Hippocampal formation (tissue), 2 donors: ENCODE results near the gene STS.
A peak's percentile ranks its signal among the peaks of the same experiment; 100 is the strongest.
"Not testable (repeated sequence)": the region's sequence is repeated elsewhere in the genome, so short reads cannot be mapped to it uniquely, and the experiment has no call there.

ENCODE experiments used
- DNase-seq, 2 donors: peaks; one replicate each; lab custom pipeline; 2025; lab: John Stamatoyannopoulos, UW

The STS gene

DNA sequence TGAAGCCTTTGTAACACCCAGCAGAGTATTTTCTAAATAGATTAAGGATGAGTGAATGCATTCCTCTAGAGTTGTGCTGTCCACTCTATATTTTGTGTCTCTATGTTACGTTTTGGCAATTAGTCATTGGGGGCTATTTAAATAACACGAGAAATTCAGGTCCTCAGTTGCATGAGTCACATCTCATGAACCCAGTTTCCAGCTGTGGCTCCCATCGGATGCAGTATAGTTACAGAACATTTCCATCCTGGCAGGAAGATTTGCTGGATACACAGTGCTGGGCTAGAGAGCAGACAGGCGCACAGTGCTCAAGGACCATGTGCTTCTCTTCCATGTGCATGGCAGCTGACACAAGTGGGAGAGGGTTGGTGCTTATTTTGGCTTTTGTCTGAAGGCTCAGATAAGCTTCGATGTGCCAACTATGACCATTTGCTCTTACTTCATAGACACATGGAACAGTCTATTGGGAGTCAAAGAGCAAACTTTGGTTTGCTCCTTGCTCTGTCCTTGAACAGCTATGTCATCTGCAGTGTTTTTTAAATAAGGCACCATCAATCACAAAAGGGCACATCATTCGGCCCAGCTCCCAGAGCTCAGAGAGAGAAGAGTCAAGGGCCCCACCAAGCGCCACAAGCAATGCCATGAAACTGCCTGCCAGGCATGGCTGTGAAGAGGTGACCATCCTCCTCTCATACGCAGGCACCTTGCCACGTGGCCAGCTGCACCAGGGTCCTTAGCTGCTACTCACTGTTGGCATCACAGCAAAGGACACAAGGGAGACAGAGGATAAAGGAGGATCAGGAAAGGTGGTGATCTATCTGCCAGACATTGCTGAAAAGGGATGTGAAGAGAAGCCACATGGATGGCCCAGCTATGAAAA is 8.1 kb upstream of the STS start:
- no peak for DNase-seq

DNA sequence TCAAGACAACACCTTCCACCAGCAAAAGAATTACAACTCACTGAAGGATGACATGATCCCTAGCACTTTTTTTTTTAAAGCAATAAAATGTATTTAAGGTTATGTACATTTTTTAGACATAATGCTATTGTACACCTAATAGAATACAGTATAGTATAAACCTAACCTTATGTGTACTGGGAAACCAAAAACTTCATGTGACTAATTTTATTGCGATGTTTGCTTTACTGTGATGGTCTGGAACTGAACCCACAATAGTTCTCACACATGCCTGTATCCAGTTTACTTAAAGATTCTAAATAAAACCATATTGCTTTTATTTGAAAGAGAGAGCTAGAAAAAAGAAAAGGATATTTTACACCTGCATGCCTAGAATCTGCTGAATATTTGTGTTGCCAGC is 4.4 kb upstream of the STS start:
- no peak for DNase-seq

DNA sequence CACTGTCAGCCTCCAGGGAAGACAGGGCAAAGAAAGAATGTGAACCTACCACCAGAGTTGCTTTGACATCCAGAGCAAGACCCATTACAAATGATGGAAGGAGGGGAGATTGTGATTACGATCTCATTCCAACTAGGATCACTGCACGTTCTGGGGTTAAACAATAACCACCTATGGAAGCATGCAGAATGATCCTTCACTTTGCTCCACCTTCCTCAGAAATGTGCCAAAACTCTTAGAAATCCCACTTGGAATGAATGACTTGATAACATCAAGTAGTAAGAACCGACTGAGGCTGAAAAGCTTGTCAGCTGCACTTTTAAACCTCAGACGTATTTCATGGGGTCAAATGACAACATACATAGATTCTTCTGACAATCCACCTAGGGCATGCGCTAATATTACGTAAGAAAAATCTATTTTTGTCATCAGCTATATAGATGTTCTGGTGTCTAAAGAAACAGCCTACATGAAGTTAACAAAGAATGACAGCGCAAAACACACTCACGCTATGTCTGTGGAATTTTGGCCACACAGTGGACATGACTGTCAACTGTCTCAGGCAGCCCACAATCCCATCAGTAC is 3.5 kb upstream of the STS start:
- no peak for DNase-seq

DNA sequence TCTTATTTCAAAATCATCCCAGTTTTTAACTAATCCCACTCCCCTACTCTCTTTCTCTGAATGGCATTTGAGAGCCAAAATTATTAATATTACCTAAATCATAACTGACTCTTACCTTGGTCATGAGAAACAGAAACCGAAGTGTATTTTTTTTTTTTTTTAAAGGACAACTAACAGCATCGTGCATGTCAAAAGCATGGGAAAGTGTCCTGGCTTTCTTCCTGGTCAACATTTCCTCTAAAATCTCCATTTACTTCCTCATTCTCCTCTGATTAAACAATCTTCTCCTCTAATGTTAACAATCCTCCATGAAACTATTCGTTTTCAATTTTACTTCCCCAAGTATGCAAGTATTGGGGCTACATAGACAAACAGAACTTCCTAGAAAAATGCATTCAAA is 2.1 kb upstream of the STS start:
- peak in 1 of 2 donors; percentile 6 for DNase-seq

DNA sequence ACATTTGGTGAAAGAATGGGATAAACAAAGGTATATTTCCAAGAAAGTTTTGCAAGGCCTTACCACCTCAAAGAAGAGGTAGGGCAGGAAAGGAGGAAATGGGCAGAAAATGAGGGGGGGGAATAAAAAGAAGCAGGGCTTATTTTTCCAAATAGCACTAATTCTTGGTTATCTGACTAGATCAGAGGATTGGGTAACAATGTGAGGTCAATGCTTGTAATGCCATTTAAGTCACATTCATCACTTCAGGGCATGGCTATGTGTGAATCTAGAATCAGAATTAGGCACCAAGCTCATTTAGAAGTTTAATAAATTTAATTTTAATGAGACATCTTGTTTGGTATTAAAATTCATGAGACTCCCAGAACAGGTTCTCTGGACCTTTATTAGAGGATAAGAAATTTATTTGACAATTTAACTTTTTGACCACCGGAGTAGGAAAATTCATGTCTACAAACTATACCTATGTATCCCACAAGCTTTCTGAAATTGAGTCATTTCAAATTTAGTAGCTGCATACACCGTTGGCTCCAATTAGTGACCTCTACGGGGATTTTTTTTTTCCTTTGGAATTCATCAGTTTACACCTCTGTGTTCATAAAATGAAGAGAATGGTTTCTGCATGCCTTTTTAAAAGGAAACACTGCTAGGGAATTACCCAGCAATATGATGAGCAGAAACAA is 1.4 kb upstream of the STS start:
- no peak for DNase-seq

DNA sequence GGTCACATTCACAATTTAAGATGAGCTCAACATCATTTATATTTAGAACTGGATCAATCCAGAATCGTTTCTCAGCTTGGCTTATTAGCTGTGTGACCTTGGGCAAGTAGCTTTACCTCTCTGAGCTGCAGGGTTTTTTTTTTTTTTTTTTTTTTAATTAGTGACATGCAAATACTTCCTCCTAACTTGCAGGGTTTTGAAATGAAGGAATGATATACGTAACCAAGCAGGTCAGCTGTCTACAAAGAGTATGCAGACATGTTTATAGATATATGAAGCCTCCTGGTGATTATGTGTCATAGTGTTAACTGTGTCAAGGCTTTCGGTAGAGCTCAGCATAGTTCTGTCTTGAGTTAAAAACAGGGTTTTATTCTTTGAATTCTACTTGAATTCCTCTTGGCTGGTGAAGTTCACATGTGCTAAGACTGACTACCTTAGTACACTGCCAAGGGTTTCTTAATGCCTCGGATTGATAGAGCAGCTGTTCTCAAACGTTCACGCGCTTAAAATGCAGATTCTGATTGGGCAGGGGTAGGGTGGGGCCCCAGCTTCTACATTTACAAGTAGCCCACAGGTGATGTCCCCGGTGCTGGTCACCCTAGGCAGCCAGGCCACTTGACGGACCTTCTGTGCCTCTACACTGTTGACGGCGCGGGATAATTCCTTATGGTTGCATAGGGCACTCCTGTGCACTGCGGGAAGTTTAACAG is 654 bp upstream of the STS start:
- no peak for DNase-seq

DNA sequence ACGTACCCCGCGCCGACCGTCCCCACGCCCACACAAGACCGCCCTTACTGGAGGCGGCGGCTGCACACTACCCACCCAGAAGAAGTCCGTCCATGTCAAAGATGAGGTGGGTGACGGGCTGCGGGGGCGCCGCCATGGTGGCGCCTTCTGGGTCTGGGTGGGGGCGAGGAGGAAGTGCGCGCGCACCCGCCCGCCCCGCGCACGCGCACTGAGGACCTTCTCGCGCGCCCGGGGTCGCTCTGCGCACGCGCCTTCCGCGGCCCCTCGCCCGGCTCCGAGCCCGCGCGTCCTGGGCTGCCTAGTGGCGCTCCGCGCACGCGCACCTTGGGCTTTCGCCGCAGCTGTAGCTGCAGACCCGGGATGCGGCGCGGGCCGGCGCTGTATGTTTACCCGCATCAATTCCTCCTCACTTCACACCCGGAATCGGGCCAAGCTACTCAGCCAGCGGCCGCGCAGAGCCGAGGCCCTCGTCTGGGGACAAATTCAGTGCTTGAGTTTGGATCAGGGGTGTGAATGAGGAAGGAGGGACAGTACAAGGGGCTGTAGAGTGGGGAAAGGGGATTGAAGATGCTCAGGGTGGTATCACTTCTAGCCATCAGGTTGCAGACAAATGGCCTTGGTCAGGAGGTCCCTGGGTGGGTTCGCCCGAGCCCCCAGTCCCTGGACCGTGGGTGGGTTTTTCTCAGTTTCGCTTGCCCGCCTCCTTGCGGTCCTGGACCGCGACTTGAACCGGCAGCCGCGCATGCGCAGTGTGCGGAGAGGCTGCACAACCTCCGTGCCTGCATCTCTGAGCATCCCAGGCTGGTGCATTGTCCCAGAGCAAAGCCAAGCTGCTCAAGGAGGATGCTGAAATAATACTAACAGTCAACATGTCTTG is 704 bp downstream of the STS start, which contains the start of gene PUDP:
Gene PUDP, minus strand, starts transcription at position 176 of the 877 bp plus-strand sequence. Its CDS starts 40 bp downstream, at position 136.
- DNase-seq = peak; percentile 66 to 80

DNA sequence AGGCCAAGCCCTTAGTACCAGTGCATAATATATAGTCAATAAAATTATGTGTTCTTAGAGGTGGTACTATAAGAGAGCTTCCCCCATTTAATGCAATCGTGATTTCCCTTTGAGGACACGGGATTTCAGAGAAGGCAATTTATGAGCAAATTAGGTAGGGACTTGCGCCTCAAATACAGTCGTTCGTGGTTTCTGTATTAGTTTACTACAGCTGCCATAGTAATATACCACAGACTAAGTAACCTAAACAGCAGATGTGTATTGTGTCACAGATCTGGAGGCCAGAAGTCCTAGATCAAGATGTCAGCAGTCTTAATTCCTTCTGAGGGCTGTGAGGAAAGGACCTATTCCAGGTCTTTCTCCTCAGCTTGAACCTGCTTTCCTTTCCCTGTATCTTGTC is 1.9 kb downstream of the STS start:
- DNase-seq = no peak

DNA sequence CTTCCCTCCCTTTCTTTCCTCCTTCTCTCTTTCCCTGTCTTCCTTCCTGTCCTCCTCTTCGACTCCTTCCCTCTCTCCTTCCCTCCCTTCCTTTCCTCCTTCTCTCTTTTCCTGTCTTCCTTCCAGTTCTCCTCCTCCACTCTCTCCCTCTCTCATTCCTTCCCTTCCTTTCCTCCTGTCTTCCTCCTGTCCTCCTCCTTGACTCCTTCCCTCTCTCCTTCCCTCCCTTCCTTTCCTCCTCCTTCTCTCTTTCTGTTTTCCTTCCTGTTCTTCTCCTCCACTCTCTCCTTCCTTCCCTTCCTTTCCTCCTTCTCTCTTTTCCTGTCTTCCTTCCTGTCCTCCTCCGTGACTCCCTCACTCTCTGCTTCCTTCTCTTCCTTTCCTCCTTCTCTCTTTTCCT is 5.7 kb downstream of the STS start:
- DNase-seq = no peak

DNA sequence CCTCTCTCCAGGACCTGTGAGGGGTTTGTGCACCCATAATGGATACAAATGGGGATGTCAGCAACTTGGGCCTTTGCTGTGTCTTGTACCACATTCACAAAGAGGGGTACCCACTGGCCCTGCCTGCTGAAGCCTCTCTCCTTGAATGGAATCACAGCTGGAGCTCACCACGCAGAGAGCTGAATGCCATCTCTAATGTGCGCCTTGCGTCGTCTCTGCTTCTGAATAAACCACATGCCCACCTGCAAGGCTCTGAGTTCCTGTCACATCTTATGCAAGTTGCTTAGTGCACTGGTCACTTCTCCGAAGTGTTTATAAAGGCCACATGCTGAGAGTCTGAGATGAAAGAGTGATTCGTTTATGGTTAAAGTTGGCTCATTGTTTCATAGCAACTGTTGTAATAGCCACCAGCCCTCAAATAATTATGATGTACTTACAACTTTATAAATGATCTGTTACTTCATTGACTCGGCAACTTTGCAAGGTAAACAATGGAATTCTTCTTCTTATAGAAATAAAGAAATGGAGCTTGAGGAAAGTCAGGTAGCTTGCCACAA is 6.6 kb downstream of the STS start:
- no peak for DNase-seq

DNA sequence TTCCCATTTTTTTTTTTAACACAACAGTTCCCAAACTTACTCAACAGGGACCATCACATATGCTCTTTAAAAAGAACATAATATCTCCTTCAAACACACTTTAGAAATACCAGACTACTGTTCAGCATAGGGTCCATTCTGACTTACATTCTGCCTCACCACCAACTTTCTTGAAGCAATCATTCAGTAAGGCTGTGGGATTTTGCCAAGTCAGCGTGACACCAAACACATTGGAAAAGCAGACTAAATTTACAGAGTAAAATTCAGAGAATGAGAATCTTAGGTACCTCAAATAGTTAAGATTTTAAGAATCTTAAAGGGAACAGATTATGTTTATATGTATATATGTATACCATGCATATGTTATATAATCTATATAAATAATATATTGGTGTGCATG is 7.7 kb downstream of the STS start:
- no peak for DNase-seq

DNA sequence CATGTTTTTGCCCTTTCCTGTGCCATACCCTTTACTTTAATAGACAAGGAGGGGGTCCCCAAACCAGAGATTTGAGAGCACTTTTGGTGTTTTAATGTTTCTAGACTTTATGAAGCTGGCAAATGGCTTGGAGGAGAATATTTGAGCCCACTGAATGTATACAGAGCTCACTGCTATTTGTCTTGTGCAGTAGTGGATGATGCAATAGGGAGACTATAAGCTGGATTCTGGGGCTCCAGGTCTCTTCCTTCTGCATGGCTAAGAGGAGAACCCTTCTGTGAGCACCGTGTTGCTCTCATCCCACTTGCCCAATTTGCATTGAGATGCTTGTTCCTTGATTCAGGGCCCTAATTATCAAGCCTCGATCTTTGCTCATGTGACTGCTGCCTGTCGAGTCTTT is 9.4 kb downstream of the STS start:
- no peak for DNase-seq

DNA sequence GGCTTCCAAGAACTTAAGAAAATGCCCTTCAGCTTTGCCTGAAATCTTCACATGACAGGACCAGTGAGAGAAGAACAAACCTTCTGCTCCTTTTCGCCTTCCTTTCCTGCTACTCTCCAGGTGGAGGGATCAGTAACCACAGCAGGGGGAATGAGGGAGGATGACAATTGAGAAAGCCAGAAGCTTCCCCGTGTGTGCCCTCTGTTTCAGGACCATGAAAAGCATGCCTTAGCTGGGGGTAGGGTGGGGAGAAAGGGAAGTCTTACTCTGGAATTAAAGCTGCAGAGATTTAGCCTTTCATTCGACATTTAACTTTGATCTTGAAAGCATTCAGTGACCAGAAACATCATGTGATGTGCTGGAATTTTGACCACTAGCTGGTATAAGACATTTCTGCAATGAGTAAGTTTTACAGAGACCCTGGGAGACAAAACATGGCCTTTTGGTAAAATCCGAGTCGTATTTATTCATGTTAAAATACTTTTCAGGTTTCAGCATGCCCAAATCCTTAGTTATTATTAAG is 11.0 kb downstream of the STS start:
- DNase-seq = no peak

DNA sequence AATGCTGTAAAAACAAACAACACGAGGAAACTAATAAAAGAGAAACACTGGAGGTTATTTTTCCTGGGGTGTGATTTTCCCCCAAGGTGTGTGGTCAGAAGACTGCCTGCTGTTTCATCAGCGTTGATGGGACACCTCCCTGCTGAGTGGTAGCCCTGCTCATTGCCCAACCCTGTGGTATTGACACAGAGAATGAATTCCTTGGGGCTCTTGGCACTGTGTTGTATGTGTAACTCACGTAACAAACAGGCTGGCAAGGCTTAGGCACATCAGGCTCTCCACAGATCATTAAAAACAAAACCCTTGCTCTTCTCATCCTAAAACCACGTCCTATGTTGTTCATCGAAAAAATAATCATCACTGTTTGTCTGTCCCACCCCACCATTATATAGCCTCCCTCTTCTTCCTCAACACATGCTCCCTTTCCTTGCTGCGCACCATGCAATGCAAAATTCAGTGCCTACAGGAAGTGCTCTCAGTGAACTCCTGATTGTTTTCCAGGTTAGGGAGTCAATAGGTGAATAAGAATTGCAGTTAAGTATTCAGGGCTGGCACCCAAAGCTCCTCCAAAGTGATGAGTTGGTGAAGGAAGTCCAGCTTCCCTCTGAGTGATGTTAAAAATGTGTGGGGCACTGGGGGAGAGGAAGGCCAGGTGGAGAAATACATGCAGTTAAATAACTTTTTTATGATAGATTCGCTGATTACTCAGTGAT is 11.8 kb downstream of the STS start:
- DNase-seq = no peak

DNA sequence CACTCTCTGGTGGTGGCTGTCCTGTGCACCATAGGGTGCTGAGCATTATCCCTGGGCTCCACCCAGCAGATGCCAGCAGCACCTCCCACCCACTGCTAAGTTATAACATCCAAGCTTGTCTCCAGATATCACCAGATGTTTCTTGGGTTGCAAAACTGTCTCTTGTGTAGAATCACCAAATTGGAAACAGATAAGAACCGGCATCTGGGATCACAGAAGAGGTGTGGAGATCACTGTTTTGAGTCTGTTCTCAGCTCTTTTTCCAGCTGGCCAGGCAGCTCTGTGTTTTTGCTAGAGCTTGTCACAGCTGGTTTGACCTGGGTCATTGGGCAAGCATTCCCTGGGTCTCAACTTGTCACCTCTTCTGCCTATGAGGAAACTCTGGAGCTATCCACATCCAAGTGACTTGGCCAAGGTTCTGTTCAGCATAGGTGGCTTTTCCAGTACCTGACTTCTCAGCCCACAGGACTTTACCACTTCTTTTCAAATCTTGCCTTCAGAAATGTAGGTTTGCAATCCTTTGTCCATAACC is 15.7 kb downstream of the STS start:
- DNase-seq = no peak

DNA sequence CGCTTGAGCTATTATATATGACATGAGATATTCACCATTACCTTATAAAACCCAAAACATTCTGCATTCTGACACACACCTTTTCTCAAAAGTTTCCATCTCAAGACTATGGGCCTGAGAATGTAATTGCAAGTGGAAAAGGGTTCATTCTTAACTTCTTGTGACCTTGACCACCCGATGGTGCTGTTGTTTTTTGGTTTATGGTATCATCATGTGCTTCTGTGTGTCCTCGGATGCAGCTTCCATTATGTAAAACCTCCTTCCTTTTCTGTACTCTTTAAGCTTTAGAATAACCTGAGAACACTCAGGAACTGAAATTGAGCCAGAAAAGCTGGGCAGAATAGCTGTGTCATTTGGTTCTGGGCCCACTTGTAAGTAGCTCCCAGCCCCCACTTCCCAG is 16.7 kb downstream of the STS start:
- DNase-seq = no peak

DNA sequence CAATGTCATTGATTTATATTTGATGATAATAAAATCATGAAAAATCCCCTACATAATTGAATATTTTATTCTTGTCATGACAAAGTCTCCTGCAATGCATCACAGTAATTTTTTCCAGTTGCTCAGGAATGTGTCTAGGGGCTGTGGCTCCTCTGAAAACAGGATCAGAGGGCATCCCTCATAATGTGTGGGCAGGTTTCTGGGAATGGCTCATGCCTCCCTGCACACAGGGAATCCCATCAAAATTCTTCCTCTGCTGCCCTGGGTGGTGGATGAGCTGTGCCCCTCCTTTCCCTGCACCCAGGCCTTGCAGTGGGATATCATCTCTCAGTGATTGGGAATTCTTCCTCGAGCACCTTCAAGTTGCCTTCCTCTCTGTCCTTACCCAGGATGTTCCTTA is 20.9 kb downstream of the STS start:
- DNase-seq = no peak

DNA sequence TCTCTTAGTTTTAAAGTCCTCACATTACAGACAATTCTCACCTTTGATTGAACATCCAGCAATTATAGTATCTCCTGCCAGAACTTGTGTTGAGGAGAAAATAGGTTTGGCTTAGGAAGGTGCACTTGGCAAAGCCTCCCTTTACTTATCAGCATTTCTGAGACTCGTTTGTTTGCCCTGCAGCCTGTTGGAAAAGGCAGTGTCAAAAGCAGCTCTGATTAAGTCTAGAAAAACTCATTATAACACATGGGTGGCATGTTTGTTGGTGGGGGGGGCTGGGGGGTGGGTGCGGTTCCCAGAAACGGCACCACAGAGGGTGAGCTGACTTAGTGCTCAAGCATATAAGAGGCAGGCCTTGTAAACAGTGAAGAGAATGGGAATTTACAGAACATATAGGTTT is 22.1 kb downstream of the STS start:
- no peak for DNase-seq

DNA sequence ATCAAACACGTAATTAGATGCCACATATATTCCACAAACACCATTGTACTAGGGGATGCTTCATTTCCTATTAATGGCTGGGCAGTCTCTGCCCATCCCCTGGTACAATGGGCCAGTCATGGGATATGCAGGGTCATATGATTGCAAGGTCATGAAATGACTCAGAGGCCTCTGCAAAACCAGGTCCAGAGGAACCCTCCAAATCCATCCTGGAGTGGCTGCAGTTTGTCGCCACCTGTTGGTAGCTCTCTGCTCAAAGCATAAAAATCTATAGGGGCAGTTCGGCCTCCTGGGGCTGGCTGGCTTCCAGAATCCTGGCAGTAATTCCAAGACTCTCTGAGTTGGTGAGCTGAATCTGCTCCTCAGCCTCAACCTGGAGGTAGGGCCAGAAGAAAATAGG is 23.4 kb downstream of the STS start:
- DNase-seq = no peak

DNA sequence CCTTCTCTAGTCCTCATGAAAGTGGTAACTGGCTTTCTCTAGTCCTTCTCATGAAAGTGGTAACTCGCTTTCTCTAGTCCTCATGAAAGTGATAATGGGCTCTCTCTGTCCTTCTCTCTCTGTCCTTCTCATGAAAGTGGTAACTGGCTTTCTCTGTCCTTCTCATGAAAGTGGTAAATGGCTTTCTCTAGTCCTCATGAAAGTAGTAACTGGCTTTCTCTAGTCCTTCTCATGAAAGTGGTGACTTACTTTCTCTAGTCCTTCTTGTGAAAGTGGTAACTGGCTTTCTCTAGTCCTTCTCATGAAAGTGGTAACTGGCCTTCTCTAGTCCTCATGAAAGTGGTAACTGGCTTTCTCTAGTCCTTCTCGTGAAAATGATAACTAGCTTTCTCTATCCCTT is 31.3 kb downstream of the STS start:
- not testable (repeated sequence) for DNase-seq
